HG02610 (cell line): ENCODE data around the gene KCNJ15.
"Not testable (repeated sequence)": the region's sequence is repeated elsewhere in the genome, so short reads cannot be mapped to it uniquely, and the experiment has no call there.

Source experiments
- ATAC-seq: cut with Tn5 transposase; IDR thresholded peaks from one replicate; pipeline ENCODE4 v1.9.1; 2021; ENCODE audit warnings: mild to moderate bottlenecking, moderate library complexity; ENCODE audit not compliant: unreplicated experiment

The KCNJ15 gene

DNA sequence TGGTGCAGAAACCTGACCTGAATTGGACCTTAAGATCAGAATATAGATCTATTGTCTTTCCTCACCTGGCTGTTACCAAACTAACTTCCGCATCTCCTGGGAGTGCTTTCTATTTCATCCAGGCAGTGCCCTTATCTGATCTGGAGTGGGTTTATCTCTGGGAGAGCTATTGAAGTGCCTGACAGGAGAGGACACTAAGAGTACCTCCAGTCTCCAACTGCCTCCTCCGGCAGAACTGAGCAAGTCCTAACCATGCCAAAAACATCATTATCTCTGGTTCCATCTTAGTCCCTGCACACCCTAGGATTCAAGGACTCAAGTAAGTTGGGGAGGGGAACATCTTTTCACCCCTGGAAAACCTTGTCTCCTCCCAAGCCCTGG lies 12.4 kb upstream of the KCNJ15 start:
- ATAC-seq: no peak

DNA sequence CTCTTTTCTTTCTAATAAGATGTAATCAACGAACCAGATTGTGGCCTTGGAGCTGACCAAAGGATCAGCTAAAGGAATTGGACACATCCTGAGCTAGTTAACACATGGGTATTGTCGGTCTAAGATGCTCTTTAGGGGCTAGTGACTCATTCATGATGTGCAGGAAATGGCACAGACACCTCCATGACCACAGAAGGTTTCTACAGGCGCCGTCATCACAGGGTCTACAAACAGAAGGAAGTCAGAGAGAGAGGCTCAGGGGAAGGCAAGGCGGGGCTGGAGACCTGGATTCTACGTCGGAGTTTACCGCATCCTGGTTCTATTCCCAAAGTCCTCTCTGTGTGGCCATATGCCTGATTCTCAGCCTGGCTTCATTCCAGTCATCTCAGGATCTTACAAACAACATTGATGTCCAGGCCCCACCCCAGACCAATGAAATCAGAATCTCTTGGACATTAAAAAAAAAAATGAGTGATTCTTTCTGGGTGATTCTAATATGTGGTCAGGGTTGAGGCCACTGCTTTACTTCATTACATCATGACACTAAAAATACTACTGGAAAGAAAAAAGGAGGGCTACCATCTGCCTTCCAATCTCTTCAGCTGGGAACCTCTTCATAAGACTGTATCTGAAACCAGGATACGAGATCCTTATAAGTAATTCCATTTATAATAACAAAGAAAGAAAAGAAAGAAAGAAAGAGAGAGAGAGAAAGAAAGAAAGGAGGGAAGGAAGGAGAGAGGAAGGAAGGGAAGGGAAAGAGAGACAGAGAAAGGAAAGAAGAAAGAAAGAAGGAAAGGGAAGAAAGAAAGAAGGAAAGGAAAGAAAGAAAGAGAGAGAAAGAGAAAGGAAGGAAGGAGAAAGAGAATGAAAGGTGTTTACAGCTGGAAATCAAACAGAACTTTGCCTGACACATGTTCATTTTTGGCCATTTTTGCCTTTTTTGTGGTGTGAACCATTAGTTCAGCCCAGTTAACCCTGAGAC lies 11.6 kb upstream of the KCNJ15 start:
- ATAC-seq: peak; percentile 64

DNA sequence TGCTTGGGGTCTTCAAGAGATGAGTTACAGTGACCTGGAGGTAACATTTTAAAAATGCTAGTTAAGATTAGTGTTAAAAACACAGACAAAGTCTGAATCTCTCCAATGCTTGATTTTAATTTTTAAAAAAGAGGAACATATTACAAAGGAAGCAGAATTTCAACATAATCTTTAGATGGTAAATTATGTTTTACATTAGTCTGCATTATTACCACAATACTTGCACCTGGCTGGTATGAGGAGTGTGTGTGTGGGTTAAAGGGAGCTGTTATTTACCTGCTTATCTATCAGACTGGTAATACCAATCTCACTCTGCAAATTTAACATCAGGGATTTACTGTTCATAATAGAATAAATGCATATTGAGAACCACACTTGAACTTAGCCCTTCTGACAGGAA lies 10.3 kb upstream of the KCNJ15 start:
- ATAC-seq: no peak

DNA sequence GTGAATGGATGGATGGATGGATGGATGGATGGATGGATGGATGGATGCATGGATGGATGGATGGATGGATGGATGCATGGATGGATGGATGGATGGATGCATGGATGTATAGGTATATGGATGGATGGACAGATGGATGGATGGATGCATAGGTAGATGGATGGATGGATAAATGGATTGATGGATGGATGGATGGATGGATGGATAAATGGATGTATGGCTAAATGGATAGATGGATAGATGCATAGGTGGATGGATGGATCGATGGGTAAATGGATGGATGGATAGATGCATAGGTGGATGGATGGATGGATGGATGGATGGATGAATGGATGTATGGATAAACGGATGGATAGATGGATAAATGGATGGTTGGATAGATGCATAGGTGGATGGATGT lies 9.7 kb upstream of the KCNJ15 start:
- ATAC-seq: not testable (repeated sequence)

DNA sequence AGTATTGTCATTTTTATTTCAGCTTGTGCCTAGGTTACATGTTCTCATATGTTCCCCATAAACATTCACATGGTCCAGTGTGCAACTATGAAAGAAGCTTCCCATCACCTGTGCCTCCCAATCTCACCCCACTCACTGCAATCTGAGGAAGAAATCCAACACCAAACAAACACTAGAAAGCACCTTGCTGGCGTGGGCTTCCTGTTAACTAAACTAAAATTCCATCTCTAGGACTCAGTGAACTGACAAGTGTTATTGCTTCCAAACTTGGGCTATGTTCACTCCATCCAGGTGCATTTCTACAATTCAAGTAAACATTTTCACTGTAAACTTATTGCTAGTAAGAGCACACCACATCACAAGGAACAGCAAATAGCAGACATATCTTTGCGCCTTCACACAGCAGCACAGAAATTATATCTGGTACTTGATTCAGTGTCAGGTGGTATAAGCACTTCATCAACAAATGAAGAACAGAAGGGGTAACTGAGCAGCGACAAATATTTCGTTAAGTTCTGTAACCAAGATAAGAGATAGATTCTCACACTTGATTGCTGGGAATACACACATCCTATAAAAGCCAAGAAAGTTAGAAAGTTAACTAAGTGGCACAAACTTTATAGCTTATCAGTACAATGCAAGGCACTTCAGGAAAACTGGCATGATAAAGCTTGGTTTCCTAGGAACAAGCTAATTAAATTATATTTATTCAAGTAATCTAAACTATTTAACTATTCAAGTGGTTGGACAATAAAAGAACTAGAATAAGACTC lies 8.9 kb upstream of the KCNJ15 start:
- no peak for ATAC-seq

DNA sequence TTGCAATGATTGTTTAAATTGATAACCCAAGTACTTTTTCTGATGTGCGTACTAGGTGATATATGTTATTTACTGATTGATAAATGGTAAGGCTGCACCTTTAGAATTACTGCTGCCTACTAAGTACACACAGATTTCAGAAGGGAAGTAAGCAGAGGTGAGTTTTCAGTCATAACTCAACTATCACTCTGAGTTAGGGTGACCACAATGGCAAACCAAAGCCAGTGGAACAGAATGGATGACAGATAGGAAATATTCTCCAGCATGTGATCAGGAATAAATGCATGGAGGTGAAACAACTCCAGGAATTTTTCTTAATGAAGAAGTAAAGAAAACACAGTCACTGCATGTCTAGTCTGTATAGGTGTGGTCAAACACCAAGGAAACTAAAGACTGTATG lies 7.5 kb upstream of the KCNJ15 start:
- peak; percentile 70 for ATAC-seq

DNA sequence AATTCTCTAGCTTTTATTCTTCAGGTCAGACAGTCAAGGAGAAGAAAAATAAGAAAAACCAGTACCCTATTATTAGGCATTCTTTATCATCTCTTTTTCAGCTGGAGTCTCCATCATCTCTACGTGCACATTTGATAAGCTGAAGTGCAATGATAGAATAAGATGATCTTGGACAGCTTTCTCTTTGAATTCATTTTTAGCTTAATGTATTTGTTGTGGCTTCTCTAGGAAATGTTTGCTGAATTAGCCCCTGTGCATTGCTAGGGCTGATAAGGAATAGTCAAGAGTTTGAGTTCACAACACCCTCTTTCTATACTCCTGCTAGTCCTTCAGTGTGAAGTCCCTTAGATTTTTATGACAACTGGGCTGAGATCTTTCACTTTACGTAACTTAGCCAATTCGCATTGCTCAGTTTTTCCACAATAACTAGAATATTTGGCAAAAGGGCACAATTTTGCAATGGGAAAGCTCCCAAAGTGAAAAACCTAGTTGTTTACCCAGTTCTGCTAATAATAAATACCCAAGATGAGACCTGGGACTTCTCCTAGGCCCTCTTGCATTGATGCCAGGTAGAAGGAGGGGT lies 7.0 kb upstream of the KCNJ15 start:
- no peak for ATAC-seq

DNA sequence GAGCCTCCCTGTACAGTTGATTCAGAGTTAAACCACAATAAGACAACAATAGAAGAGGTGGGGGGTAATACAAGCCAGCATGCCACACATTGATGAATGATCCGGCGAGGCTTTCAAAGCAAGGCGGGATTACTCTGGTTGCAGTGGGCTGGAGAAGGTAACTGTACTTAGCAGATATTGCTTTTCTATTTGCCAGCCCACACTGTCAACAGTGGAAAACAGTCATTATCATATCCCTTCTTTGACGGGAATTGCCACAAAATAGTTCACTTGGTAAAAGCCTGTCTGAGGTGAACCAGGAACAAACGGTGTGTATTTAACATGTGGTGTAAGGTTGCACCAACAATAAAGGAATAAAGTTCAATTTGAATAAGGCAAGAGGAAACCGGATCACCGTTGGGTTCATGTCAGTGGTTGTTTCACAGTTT lies 5.8 kb upstream of the KCNJ15 start:
- no peak for ATAC-seq

DNA sequence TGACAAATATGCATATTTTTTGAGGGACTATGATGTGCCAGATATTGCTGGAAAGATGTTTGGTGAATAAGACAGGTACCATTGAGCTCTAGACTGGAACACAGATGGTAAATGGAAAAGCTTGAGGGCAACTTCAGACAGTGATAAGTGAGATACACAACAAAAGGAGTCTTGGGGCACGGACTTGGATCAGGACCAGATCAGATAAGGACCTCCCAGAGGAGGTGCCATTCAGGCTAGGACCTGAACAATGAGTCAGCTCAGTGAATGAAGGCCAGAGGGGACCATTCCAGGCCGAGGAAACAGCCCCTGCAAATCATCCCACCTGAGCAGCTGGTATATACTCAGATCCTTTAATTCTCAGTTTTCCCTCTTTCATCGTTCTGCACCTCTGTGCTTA lies 1.8 kb upstream of the KCNJ15 start:
- ATAC-seq: no peak

DNA sequence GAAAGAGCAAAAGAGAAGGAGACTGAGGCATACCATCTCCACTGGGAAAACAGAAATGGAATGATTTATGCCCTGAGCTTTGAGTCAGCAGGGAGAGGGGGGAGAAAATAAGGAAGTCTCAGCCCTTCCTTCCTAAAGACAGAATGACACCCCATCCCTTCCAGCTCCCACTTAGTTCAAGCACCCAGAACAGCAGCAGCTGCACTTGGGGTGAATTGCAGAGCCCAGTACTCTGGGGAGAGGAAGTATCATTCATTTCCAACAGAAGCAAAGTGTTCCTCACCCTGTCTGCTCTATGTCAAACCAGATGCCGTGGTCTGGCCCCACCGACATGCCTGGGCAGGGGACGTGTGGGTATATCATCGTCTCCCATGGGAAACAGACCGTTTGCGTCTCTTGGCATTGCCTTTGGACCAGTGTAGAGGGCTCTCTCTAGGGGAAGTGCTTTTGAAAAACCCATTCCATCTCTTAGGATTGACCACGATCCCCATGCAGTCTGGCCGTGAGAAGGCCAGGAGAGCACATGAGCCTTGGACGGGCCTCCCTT lies 1.1 kb upstream of the KCNJ15 start:
- no peak for ATAC-seq

DNA sequence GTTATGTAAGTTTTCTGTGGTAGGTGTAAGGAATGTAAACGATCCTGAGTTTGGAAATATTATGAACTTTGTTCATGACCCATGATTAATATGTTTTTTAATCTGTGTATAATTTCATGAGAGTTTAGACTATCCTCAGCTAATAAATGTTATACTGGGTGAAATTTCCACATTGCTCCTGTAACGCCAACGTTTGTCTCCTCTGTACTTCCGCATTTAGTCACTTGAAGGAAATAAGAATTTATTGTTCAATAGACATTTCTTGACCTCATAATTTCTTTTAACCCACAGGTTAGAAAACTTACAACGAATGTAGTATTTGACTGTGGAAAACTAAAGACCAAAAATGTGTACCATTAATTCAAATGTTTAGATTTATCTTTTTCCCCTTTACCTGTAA lies 876 bp downstream of the KCNJ15 start:
- ATAC-seq: no peak

DNA sequence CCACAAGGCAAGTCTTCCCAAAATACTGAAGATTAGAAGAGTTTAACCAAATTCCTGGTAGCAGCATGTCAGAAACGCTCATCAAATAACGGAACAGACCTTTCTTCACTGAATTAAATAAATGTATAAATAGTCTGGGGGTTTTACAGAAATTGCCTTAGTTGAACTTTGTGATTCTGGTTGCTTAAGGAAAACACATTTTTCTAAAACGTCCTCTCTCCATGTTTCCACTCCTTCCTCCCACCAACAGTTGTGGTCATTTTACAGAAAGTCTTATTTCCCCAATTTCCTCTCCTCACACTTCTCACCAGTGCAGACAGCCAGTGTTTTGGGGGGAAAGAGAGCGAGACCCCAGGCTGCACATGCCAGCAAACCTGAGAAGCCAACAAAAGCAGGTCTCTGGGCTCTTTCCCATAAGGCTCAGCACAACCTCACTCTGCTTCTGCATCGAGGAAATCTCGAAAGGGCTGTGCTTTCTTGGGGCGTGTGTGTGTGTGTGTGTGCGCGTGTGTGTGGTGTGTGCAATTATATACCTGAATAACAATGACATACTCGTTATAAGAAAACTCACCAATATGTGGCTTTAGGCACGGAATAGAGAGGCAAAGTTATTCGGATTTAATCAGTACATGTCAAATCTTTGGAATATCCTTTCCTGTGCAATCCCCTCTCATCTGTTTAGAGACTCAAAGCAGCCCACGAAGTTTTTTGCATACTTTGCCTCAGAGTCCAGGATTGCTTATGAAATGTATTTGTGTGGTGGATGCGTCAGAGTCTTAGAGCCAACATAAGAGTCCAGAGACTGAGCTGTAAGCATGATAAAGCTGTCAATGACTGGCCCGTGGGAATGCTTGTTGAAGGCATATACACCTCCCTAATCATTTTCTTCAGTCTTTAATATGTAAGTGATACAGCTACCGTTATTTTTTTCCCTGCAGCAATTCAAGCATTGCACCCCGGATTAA lies 2.0 kb downstream of the KCNJ15 start:
- no peak for ATAC-seq

DNA sequence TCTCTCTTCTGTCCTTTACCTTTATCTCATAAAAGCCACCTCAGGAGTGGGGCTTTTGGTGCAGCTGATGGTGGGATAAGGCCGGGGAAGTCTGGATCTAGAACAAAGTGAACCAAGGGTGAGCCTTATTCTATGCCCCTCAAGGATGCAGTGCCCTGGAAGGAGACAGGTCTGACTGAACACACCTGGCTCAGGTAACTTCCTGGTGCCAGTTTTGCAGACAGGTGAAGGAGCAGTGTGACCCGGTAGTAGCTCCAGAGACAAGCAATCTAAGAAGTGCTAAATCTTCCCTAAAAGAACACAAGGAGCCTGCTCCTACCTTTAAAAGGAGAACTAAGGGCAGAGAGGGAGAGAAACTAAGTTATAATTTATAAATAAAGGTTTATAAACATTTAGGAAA lies 2.9 kb downstream of the KCNJ15 start:
- no peak for ATAC-seq

DNA sequence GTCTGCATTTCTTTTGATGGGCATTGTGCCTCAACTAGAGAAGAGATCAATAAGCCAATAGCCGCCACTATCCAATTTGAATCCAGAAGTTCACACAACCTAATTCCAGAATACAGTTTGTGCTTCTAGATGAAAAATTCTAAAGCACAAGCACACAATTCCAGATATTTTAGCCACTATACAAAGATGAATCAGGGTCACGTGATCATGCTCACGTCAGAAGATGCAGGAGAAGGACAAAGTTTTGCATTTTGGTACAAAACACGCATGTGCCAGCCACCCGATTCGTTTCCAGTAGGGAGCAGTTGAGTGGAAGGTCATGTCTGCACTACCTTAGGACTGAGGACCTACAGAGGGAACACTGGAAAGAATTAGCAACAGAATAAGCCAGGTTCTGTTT lies 3.6 kb downstream of the KCNJ15 start:
- ATAC-seq: no peak

DNA sequence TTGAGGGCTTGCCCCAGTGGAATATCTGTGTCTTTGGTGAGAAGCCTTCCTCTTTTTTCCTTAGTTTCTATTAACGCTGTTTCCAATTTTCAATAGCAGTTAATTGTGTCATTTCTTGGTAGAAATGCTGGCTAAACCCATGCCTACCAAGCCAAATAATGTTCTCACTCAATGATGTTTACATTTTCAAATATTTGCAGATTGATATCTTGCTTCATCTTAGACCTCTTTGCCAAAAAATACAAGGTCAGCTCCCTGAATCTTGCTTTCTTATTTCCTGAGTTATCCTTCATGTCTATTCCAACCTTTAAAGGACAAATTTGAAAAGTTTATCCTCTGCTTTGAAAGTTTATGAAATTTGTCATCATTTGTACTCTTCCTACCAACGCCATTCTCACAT lies 5.1 kb downstream of the KCNJ15 start:
- no peak for ATAC-seq

DNA sequence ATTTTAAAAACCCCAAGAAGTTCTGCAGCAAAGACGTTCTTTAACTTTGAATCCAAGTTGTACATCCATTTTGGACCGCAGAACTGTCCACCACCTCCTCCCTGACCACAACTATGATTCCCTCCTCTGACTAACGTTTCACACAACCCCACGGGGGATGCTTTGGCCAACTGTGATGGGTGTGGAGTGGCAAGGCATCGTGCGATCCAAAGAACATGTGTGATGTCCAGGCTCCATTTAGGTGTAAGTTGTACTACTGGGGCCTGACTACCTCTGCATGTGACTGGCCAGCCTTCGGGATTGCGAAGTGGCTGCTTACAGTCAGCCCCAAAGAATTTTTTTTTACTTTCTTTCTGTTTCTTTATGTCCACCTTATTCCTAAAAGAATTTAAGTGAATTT lies 6.7 kb downstream of the KCNJ15 start:
- no peak for ATAC-seq

DNA sequence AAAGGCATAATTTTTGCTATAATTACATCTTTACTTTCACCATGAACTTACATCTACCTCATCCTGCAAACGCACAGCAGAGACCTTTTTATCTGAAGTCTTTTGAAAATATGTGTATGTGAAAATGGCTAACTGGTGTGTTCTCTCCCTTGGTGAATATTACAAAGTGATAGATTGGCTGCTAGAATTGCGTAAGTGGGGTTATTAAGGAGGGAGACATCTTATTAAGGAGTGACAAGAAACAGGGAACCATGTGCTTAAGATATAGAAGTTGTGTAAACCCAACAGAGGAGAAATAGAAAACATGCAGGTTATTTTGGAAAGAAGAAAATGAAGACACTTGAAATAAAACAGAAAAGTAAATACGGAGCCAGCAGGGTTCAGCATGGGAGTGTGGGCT lies 7.8 kb downstream of the KCNJ15 start:
- no peak for ATAC-seq

DNA sequence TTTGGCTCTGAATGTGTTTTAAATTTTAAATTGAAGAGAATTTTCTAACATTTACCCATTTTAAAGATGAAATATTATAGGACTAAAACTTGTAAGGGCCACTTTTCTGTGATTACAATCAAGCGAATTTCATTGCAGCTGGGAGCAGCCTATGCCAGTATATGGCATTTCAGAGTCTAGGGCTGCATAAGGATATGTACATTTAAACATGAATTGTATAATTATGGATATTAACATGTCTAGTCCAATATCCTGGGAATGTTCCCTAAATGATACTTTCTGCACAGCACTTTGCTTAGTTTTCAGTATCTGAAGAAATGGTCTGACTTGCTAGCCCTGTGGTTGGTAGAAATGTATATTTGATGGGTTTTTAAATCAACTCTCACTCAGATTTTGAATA lies 8.4 kb downstream of the KCNJ15 start:
- ATAC-seq: no peak

DNA sequence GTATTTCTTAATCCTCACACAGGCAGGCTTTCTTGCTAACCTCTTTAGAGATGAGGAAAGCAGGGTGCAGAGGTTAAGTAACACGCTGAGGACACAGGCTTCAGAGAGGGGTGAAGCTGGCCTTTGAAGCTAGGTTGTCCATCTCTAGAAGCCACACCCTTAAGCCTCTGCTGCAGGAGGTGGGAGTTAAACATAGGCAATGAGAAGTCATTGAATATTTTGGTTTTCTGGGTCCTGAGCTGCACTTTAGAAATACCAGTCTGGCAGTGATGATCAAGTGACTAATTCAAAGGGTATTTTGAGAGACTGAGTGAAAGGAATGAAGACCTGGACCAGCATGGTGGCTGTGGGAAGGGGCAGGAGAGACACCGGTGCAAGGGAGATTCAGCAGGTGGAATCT lies 9.9 kb downstream of the KCNJ15 start:
- no peak for ATAC-seq

DNA sequence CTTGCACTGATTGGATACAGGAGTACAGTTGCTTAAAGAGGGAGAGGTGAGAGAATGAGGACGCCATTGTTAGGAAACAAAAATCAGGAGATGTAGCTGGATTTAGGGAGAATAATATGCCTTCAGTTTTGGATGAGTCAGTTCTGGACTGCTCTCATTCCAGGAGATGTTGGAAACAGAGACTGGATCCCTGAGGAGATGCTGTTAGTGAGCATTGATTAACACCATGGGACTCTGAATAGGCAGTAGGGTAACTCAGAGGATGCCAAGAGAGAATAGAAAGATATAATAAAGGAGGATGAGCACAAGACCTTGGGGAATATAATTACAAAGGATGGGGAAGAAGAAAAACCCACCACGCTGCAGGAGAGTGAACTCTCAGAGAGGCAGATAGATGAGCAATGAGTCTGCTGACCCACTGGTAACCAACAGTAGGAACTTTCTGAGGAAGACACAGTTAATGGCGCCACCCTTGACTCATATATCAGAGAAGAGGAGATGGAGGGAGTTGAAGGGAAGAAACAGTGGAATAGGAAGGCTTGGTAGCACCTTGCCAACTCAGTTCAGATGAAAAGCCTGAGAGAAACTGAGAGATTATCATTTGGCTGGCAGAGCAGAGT lies 10.5 kb downstream of the KCNJ15 start:
- ATAC-seq: no peak
